Measurements from ENCODE around the gene TEPSIN. TPM values are rescaled to one million over a fixed set of nuclear protein-coding genes. Genes with fewer than 3 reads are reported as not detected.

TEPSIN gene
- total RNA-seq, 6 donors from 2014 or later, result 33.1 to 141 (median 49.7) TPM

DNA sequence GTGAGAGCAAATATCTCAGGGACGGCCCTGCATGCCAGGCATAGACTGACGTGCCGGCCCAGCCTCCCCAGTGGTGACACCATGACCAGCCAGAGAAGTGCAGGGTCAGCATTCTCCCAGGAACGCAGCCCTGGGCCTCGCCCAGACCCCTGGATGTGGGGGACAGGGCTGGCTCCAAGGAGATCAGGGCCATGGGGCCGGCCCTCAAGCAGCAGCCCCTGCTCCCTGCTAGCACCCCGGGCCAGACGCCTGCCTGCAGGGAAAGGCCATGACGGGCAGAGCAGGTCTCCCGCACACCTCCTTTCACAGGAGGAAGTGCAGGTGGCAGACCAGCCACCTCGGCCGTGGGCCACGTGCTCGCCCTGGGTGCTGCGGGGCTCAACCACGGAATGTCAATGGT, 9.8 kb upstream of the TEPSIN start:
- 86 to 95% methylated on average over 7 to 16 of the region's 16 CpGs for WGBS, 2 donors
- no peaks in the 10 kb centered on the region for H3K9me3 ChIP-seq
- no peak overlapping the region for H3K4me3 ChIP-seq
- no peaks in the 10 kb centered on the region for H3K27me3 ChIP-seq
- no peak for ATAC-seq (ENCODE audit: low FRiP score in 2 of 2)
- peak in 1 of 2 donors; percentile 73 for DNase-seq
- TF ChIP-seq, protein P1, sequence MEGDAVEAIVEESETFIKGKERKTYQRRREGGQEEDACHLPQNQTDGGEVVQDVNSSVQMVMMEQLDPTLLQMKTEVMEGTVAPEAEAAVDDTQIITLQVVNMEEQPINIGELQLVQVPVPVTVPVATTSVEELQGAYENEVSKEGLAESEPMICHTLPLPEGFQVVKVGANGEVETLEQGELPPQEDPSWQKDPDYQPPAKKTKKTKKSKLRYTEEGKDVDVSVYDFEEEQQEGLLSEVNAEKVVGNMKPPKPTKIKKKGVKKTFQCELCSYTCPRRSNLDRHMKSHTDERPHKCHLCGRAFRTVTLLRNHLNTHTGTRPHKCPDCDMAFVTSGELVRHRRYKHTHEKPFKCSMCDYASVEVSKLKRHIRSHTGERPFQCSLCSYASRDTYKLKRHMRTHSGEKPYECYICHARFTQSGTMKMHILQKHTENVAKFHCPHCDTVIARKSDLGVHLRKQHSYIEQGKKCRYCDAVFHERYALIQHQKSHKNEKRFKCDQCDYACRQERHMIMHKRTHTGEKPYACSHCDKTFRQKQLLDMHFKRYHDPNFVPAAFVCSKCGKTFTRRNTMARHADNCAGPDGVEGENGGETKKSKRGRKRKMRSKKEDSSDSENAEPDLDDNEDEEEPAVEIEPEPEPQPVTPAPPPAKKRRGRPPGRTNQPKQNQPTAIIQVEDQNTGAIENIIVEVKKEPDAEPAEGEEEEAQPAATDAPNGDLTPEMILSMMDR (IDR thresholded peaks at IDR 0.05), result no peak
- TF ChIP-seq POLR2AphosphoS5 (IDR thresholded peaks at IDR 0.05), result no peak
- TF ChIP-seq POLR2A (IDR thresholded peaks at IDR 0.05), result no peak
- TF ChIP-seq EP300 (IDR thresholded peaks at IDR 0.05), result no peak
- no peak overlapping the region for H3K27ac ChIP-seq
- H3K36me3 ChIP-seq, result peaks cover 15 to 49% (median 32%) of the 10 kb centered on the region in 4 donors
- H3K4me1 ChIP-seq, result no peaks in the 10 kb centered on the region

DNA sequence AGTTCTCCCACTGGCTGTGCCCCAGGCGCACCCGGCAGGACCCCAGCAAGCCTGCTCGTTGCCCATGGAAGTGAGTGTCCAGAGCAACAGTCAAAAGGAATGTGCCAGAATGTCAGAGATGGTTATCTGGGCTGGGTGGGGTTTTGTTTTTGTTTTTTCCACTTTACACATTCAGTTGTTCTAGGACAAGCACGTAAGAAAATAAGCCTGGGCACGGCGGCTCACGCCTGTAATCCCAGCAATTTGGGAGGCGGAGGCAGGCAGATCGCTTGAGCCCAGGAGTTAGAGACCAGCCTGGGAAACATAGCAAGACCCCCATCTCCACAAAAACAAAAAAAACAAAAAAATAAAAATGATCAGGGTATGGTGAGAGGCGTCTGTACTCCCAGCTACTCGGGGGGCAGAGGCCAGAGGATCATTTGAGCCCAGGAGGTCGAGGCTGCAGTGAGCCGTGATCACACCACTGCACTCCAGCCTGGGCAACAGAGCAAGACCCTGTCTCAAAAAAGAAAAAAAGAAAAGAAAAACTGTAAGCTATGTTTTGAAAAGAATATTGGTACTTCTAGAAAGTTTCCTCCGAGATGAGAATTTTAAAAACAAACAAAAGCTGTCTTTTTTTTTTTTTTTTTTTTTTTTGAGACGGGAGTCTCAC, 8.6 kb upstream of the TEPSIN start:
- no peak for TF ChIP-seq EP300 (IDR thresholded peaks at IDR 0.05)
- TF ChIP-seq POLR2A (IDR thresholded peaks at IDR 0.05), result no peak
- TF ChIP-seq, protein P1 (IDR thresholded peaks at IDR 0.05), result no peak
- TF ChIP-seq POLR2AphosphoS5 (IDR thresholded peaks at IDR 0.05), result no peak

DNA sequence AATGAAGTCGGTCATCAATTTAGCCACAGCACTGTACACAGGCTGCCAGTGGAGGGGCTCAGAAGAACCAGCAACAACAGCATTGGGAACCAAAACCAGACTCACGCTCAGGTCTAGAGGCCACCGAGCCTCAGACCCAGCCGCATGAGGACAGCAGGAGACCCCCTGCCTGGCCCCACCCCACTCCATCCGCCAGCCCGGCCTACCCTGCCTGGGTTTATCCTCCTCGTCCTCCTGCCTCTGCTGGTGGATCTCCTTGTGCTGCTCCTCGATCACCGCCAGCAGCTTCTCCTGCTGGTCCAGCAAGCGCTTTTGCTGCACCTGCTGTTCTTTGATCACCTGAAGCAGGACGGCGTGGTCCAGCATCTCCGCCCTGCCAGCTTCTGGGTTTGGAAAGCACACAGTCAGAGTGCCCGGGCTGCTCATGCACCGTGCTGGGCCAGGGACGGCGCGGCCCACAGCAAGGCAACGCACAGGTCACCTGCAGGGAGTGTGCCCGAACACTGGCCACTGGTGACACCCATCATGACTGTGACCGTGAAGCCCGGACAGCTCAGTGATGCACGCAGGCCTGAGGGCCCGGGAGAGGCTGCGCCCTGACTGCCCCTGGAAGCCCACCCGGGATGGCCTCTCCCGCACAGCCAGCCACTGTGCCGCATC, 8.0 kb upstream of the TEPSIN start:
- Histone ChIP-seq H3K4me1 (peaks cover 0 to 5% (median 0%) of the 10 kb centered on the region in 4 donors), H3K4me3 (no peak overlapping the region), H3K27me3 (no peaks in the 10 kb centered on the region), H3K9me3 (no peaks in the 10 kb centered on the region), H3K27ac (no peak overlapping the region), H3K36me3 (peaks cover 7 to 39% (median 23%) of the 10 kb centered on the region in 4 donors)
- DNase-seq (peak in 1 of 2 donors; percentile 79), ATAC-seq (ENCODE audit: low FRiP score in 2 of 2) (no peak)
- WGBS, 2 donors, result 91 to 94% methylated on average over 22 to 23 of the region's 28 CpGs
- TF ChIP-seq POLR2A (IDR thresholded peaks at IDR 0.05) (no peak), EP300 (IDR thresholded peaks at IDR 0.05) (no peak), POLR2AphosphoS5 (IDR thresholded peaks at IDR 0.05) (no peak)
- TF ChIP-seq, protein P1 (IDR thresholded peaks at IDR 0.05), result no peak

More for the DNA sequence above, 8.6 kb upstream of the TEPSIN start:
- Histone ChIP-seq H3K4me3 (no peak overlapping the region), H3K27me3 (no peaks in the 10 kb centered on the region), H3K4me1 (no peaks in the 10 kb centered on the region), H3K36me3 (peaks cover 14 to 46% (median 29%) of the 10 kb centered on the region in 4 donors), H3K9me3 (no peaks in the 10 kb centered on the region), H3K27ac (no peak overlapping the region)
- 87 to 88% methylated on average over 15 of the region's 15 CpGs for WGBS, 2 donors
- DNase-seq, result no peak
- no peak for ATAC-seq (ENCODE audit: low FRiP score in 2 of 2)

DNA sequence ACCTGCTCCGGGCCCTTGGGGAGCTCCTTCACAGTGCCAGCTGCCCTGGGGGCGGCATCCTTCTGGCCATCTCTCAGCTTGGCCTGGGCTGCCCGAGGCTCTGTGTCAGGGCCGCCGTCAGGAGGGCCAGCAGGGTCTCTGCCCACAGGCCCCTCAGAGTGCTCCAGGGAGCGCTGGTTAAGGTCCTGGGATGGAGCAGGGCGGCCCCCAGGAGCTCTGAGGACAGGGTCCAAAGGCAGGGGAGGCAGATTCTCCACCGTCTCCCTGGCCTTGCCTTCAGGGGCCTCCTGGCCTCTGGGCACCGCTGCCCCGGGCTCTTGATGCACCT, 7.5 kb upstream of the TEPSIN start:
- DNase-seq (peak in 1 of 2 donors; percentile 74), ATAC-seq (ENCODE audit: low FRiP score in 2 of 2) (no peak)
- H3K4me3 ChIP-seq, result no peak overlapping the region
- peaks cover 0 to 10% (median 0%) of the 10 kb centered on the region in 4 donors for H3K4me1 ChIP-seq
- H3K9me3 ChIP-seq, result no peaks in the 10 kb centered on the region
- H3K27me3 ChIP-seq, result no peaks in the 10 kb centered on the region
- no peak for TF ChIP-seq POLR2A (IDR thresholded peaks at IDR 0.05)
- H3K27ac ChIP-seq, result no peak overlapping the region
- peaks cover 3 to 34% (median 19%) of the 10 kb centered on the region in 4 donors for H3K36me3 ChIP-seq
- WGBS, 2 donors, result 97% methylated on average over 10 of the region's 10 CpGs; no CpG with 5 or more reads in 1 of the 2 donors

DNA sequence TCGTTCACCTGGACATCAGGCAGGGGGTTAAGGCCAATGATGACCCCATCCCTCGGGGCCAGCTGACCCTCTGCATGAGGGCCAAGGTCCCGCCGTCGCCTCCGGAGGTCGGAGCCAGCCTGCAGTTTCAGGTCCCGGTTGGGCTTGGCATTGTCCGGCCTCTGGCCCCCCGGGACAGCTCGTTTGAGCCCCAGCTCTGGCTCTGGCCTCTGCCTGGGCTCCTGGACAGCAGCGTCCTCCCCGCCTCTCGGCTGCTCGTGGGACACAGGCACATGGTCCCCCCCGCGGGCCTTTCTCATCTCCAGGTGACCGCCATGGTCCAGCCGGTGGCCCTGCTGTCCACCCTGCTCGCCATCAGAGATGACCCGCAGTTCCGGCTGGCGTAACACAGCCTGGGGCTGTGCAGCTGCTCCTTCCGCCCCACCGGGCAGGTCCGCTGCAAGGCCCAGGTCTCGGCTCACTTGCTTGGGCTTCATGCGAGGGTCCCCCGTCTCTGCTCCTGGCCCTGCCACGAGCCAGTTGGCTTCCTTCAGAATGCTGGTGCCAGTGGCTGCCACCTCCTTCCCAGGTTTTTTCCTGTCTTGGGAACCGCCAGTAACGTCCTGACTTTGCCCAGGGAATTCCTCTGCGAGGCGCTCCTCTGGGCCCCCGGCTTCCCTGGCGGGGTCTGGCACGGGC, 6.9 kb upstream of the TEPSIN start:
- no peak overlapping the region for H3K4me3 ChIP-seq
- no peaks in the 10 kb centered on the region for H3K9me3 ChIP-seq
- ATAC-seq (ENCODE audit: low FRiP score in 2 of 2) (no peak), DNase-seq (peak in 1 of 2 donors; percentile 75)
- H3K27ac ChIP-seq, result no peak overlapping the region
- H3K27me3 ChIP-seq, result no peaks in the 10 kb centered on the region
- no peak for TF ChIP-seq POLR2A (IDR thresholded peaks at IDR 0.05)
- no peak for TF ChIP-seq EP300 (IDR thresholded peaks at IDR 0.05)
- WGBS, 2 donors, result 91 to 94% methylated on average over 21 to 32 of the region's 37 CpGs
- H3K4me1 ChIP-seq, result peaks cover 0 to 12% (median 0%) of the 10 kb centered on the region in 4 donors
- H3K36me3 ChIP-seq, result peaks cover 0 to 29% (median 14%) of the 10 kb centered on the region in 4 donors

All from upper lobe of left lung (tissue), 6 donors.